CD4-positive, alpha-beta memory T cell (primary cell): ENCODE results near the gene ADGRB3. TPM values are rescaled to one million over a fixed set of nuclear protein-coding genes. Genes with fewer than 3 reads are reported as not detected.

Source experiments
- CTCF ChIA-PET: fragments of 350-600 bp; sonication (Branson Sonifier 250); formaldehyde crosslinking; loops from one replicate; lab custom pipeline; 2021; ENCODE audit warnings: inconsistent platforms; ENCODE audit not compliant: partially characterized antibody; lab: Charles Lee
- POLR2A ChIA-PET: fragments of 350-600 bp; sonication (Branson Sonifier 250); formaldehyde crosslinking; loops from one replicate; lab custom pipeline; 2021; ENCODE audit not compliant: partially characterized antibody; lab: Charles Lee
- DNase-seq, 5 donors: peaks; one replicate each; pipeline versions ENCODE4 v3.0.0 to v3.0.0-alpha.2; 2020 to 2022; ENCODE audit warnings: mixed read lengths in 1 of 5
- H3K27ac ChIP-seq: one replicate; pipeline ENCODE4 v1.7.0; 2013; ENCODE audit warnings: low read depth, low read length
- H3K27me3 ChIP-seq: 2 replicates; pipeline ENCODE4 v1.7.0; 2013; ENCODE audit warnings: mild to moderate bottlenecking, low read length, moderate library complexity; ENCODE audit not compliant: insufficient read depth
- H3K36me3 ChIP-seq: 2 replicates; pipeline ENCODE4 v1.7.0; 2013; ENCODE audit warnings: mild to moderate bottlenecking, low read length, moderate library complexity; ENCODE audit not compliant: insufficient read depth
- H3K4me1 ChIP-seq: 2 replicates; pipeline ENCODE4 v1.7.0; 2013; ENCODE audit warnings: mild to moderate bottlenecking, low read length, moderate library complexity; ENCODE audit not compliant: insufficient read depth
- H3K4me3 ChIP-seq, 2 donors: one replicate each; pipeline ENCODE4 v1.7.0; 2013; ENCODE audit warnings: low read length in 2 of 2, mild to moderate bottlenecking in 1 of 2
- H3K9me3 ChIP-seq, 2 donors: one replicate each; pipeline ENCODE4 v1.7.0; 2013; ENCODE audit warnings: low read length in 2 of 2, control low read depth in 1 of 2; ENCODE audit not compliant: control insufficient read depth in 1 of 2
- H3K27ac Mint-ChIP-seq, 7 donors: one replicate each; pipeline ENCODE4 v1.8.0; 2020 to 2021; ENCODE audit warnings: mixed read lengths in 7 of 7, mild to moderate bottlenecking in 6 of 7, inconsistent platforms in 3 of 7, moderate library complexity in 3 of 7
- H3K27me3 Mint-ChIP-seq, 2 donors: one replicate each; pipeline ENCODE4 v1.8.0; 2020 to 2021; ENCODE audit warnings: mixed read lengths in 2 of 2
- H3K36me3 Mint-ChIP-seq, 2 donors: one replicate each; pipeline ENCODE4 v1.8.0; 2020 to 2021; ENCODE audit warnings: mixed read lengths in 2 of 2, inconsistent platforms in 1 of 2, mild to moderate bottlenecking in 1 of 2
- H3K4me1 Mint-ChIP-seq, 4 donors: one replicate each; pipeline ENCODE4 v1.8.0; 2020 to 2021; ENCODE audit warnings: mixed read lengths in 4 of 4, mild to moderate bottlenecking in 1 of 4
- H3K4me3 Mint-ChIP-seq, 8 donors: one replicate each; pipeline ENCODE4 v1.8.0; 2020 to 2021; ENCODE audit warnings: mixed read lengths in 8 of 8, mild to moderate bottlenecking in 7 of 8, moderate library complexity in 6 of 8, inconsistent platforms in 3 of 8
- H3K9me3 Mint-ChIP-seq, 8 donors: one replicate each; pipeline ENCODE4 v1.8.0; 2020 to 2021; ENCODE audit warnings: mixed read lengths in 8 of 8, mild to moderate bottlenecking in 5 of 8, inconsistent platforms in 3 of 8, moderate library complexity in 1 of 8
- intact Hi-C: fragments of 100-400 bp; cut with micrococcal nuclease; formaldehyde crosslinking; loops from one replicate; pipeline ENCODE4 v1.15.1; 2023
- polyA plus RNA-seq, 2 donors: library from polyadenylated mRNA; unstranded; fragments of 300-500 nt; fragmentation: Illumina TruSeq; gene quantifications; one replicate each; pipeline ENCODE4 v1.2.3, GENCODE V29; 2021
- total RNA-seq, 2 experiments: library from RNA; stranded (reverse); gene quantifications; one replicate each; pipeline ENCODE4 v1.2.3, GENCODE V29; 2021

ADGRB3 gene
- total and polyA plus RNA-seq, 4 experiments from 2014 or later = not detected

DNA sequence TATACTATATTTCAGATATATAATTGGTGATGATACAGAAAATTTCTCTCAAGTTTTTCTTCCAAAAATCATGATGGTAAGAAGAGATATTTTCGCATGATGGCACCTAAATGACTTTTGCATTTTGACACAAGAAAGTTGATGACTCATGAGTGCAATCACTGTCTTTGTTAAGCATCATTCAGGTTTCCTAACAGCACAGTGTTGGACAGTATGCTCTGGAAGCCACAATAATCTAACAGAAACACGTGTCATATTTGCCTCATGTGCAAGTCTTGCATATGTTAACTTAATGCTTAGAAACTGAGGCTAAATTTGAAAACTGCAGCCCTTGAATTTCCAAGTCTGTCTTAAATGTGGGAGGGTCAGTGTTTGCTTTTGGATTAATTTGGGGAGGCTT, 628.2 kb downstream of the ADGRB3 start:
- no peaks in the 10 kb centered on the region for H3K27me3 ChIP-seq
- intact Hi-C loops = no loop called here
- H3K4me3 Mint-ChIP-seq = no peak overlapping the region
- H3K27ac ChIP-seq = no peak overlapping the region
- H3K36me3 ChIP-seq = no peaks in the 10 kb centered on the region
- ChIA-PET POLR2A (no interaction called here), CTCF (no interaction called here)
- no peak overlapping the region for H3K4me3 ChIP-seq
- no peaks in the 10 kb centered on the region for H3K27me3 Mint-ChIP-seq
- no peaks in the 10 kb centered on the region for H3K9me3 ChIP-seq
- no peaks in the 10 kb centered on the region for H3K4me1 ChIP-seq
- H3K36me3 Mint-ChIP-seq = no peaks in the 10 kb centered on the region
- no peak for DNase-seq
- H3K4me1 Mint-ChIP-seq = no peaks in the 10 kb centered on the region
- peaks cover 0 to 6% (median 0%) of the 10 kb centered on the region in 8 donors for H3K9me3 Mint-ChIP-seq
- H3K27ac Mint-ChIP-seq = no peak overlapping the region

DNA sequence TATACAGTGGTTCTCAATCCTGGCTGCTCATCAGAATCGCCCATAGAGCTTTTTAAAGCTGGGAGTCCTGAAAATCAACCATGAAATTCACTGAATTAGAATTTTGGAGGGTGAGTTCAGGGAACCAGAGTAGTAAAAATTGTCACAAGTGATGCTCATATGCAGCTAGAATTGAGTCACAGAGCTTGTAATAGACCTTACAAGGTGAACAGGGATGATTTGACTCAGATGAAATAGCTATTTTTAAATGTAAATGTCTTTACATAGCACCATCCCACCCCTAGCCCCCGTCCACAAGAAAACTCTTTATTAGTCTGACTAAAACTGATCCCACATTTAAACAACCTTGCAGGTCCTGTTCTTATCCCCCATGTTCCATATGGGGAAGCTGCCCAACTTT, 630.0 kb downstream of the ADGRB3 start:
- Mint-ChIP-seq H3K36me3 (no peaks in the 10 kb centered on the region), H3K9me3 (no peaks in the 10 kb centered on the region), H3K4me1 (no peaks in the 10 kb centered on the region), H3K4me3 (no peak overlapping the region), H3K27ac (no peak overlapping the region), H3K27me3 (no peaks in the 10 kb centered on the region)
- intact Hi-C loops = no loop called here
- no peak overlapping the region for H3K27ac ChIP-seq
- H3K4me1 ChIP-seq = no peaks in the 10 kb centered on the region
- no peaks in the 10 kb centered on the region for H3K27me3 ChIP-seq
- DNase-seq = no peak
- H3K9me3 ChIP-seq = no peaks in the 10 kb centered on the region
- CTCF ChIA-PET = no interaction called here
- POLR2A ChIA-PET = no interaction called here
- no peak overlapping the region for H3K4me3 ChIP-seq
- H3K36me3 ChIP-seq = no peaks in the 10 kb centered on the region

DNA sequence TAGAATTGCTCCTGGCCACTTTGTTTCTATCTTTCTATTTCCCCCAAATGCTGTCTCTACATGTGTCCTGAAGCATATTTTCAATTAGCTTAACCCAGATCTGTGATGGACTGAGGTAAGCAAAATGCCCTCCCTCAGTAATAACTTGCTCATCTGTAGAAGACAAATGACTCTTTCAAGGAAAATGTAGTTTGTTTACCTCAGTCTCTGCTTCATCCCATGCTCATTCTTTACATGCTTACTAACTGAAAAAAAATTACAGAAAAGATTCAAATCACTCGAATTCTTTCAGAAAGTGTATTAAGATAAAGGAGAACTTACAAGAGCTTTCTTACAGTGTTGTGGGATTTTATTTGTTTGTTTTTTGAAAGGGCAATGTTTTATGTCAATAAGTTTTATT, 630.6 kb downstream of the ADGRB3 start:
- ChIA-PET CTCF (no interaction called here), POLR2A (no interaction called here)
- no peaks in the 10 kb centered on the region for H3K27me3 Mint-ChIP-seq
- Histone ChIP-seq H3K4me1 (no peaks in the 10 kb centered on the region), H3K27me3 (no peaks in the 10 kb centered on the region), H3K4me3 (no peak overlapping the region), H3K27ac (no peak overlapping the region), H3K36me3 (no peaks in the 10 kb centered on the region), H3K9me3 (no peaks in the 10 kb centered on the region)
- no peak overlapping the region for H3K27ac Mint-ChIP-seq
- no peak overlapping the region for H3K4me3 Mint-ChIP-seq
- no peaks in the 10 kb centered on the region for H3K9me3 Mint-ChIP-seq
- no peaks in the 10 kb centered on the region for H3K4me1 Mint-ChIP-seq
- intact Hi-C loops = no loop called here
- H3K36me3 Mint-ChIP-seq = no peaks in the 10 kb centered on the region
- no peak for DNase-seq

DNA sequence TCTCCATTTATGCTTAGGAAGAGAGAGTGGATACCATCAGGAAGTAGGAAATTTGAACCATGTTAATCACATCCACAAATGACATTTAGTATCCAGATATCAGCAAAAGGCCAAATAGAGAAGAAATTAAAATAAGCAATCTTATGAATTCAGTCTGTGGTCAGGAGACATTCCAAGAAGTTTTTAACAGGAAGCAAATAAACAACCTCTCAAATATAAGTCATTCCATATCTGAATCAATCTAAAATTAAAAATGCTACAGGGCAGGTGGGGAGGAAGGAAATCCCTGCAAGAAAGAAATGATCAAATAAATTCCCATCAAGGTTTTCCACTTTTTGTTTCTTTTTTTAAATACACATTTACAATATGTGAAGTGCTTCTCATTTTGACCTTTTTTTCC, 641.1 kb downstream of the ADGRB3 start:
- ChIA-PET POLR2A (no interaction called here), CTCF (no interaction called here)
- no peaks in the 10 kb centered on the region for H3K27me3 ChIP-seq
- no peak for DNase-seq
- H3K4me3 Mint-ChIP-seq = no peak overlapping the region
- no peaks in the 10 kb centered on the region for H3K4me1 ChIP-seq
- intact Hi-C loops = no loop called here
- no peaks in the 10 kb centered on the region for H3K36me3 ChIP-seq
- H3K36me3 Mint-ChIP-seq = no peaks in the 10 kb centered on the region
- H3K27ac ChIP-seq = no peak overlapping the region
- H3K27ac Mint-ChIP-seq = no peak overlapping the region
- H3K9me3 Mint-ChIP-seq = peaks cover 0 to 6% (median 1%) of the 10 kb centered on the region in 8 donors
- no peaks in the 10 kb centered on the region for H3K9me3 ChIP-seq
- H3K27me3 Mint-ChIP-seq = no peaks in the 10 kb centered on the region
- no peaks in the 10 kb centered on the region for H3K4me1 Mint-ChIP-seq
- no peak overlapping the region for H3K4me3 ChIP-seq

DNA sequence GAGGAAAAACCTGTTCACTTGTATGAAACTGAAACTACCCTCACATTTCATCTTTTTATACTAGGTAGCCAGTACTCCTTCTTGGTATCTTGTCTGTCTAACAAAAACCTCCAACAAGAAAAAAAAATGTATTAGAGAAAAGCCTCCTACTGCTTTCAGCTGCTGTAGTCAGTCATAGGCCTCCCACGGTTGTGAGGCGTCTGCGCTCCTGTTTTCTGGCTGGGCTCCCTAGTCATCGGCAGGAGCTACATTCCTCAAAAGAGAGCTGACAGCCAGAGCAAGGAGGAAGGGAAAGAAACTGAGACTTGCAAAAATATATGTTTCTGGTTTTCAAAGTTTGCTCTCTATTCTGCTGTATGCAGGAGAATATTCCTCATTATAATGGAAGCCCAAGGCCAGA, 644.7 kb downstream of the ADGRB3 start:
- ChIA-PET POLR2A (no interaction called here), CTCF (no interaction called here)
- Histone ChIP-seq H3K27me3 (no peaks in the 10 kb centered on the region), H3K4me1 (no peaks in the 10 kb centered on the region), H3K27ac (no peak overlapping the region), H3K4me3 (no peak overlapping the region), H3K36me3 (no peaks in the 10 kb centered on the region), H3K9me3 (no peaks in the 10 kb centered on the region)
- Mint-ChIP-seq H3K27ac (no peak overlapping the region), H3K27me3 (no peaks in the 10 kb centered on the region), H3K4me1 (no peaks in the 10 kb centered on the region), H3K4me3 (no peak overlapping the region), H3K36me3 (no peaks in the 10 kb centered on the region), H3K9me3 (peaks cover 0 to 6% (median 0%) of the 10 kb centered on the region in 8 donors)
- DNase-seq = no peak
- intact Hi-C loops = no loop called here

DNA sequence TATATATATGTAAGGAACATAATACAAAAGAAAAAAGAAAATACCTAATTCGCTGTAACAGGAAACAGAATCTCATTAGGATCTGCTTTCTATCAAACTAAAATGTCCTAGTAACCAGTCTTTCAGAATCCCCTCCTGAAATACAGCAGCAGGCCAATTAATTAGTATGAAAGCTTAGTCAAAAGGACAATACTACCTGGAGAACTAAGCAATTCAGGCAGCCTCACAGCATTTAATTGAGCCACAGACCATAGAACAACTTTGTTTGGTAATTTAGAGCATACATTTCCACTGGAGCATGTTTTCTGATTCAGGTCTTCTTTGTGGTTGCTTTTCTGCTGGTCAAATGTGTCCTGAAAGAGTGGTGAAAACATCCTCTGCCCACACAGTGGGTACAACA, 645.8 kb downstream of the ADGRB3 start:
- POLR2A ChIA-PET = no interaction called here
- no peaks in the 10 kb centered on the region for H3K4me1 Mint-ChIP-seq
- no peaks in the 10 kb centered on the region for H3K4me1 ChIP-seq
- H3K36me3 Mint-ChIP-seq = no peaks in the 10 kb centered on the region
- no peak overlapping the region for H3K4me3 ChIP-seq
- no peak overlapping the region for H3K27ac ChIP-seq
- no peaks in the 10 kb centered on the region for H3K36me3 ChIP-seq
- intact Hi-C loops = no loop called here
- H3K9me3 ChIP-seq = no peaks in the 10 kb centered on the region
- no peak overlapping the region for H3K27ac Mint-ChIP-seq
- no peak overlapping the region for H3K4me3 Mint-ChIP-seq
- H3K27me3 ChIP-seq = no peaks in the 10 kb centered on the region
- CTCF ChIA-PET = no interaction called here
- H3K27me3 Mint-ChIP-seq = no peaks in the 10 kb centered on the region
- peaks cover 0 to 6% (median 0%) of the 10 kb centered on the region in 8 donors for H3K9me3 Mint-ChIP-seq
- DNase-seq = no peak

DNA sequence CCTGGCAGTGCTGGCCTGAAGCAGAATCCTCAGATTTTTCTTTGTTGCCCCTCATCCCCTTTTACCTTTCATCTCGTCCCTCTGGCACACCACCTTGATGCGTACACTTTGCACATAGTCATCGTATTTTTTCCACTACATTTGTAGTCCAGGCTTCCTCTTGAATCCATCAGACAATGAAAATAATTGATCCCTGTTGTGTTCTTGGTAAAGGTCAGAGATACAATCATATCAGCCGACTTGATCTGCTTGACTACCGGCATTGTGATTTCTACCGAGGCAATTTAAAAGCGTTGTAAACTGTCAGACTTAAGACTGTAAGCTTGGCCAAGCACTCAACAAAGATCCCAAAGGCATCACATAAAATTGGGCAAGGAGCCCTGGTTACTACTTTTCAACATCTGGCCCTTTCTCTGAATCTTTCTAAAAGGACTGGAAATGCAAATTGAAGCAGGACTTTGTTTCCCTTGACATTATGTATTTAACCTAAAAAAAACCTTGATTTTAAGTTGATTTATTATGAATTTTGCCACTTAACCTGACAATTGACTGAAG, 649.2 kb downstream of the ADGRB3 start:
- H3K4me3 ChIP-seq = no peak overlapping the region
- Mint-ChIP-seq H3K4me1 (no peaks in the 10 kb centered on the region), H3K36me3 (no peaks in the 10 kb centered on the region), H3K4me3 (no peak overlapping the region), H3K27ac (no peak overlapping the region), H3K9me3 (peaks cover 0 to 3% (median 0%) of the 10 kb centered on the region in 8 donors), H3K27me3 (no peaks in the 10 kb centered on the region)
- H3K27ac ChIP-seq = no peak overlapping the region
- intact Hi-C loops = no loop called here
- no peaks in the 10 kb centered on the region for H3K36me3 ChIP-seq
- no peaks in the 10 kb centered on the region for H3K27me3 ChIP-seq
- CTCF ChIA-PET = no interaction called here
- no peaks in the 10 kb centered on the region for H3K9me3 ChIP-seq
- POLR2A ChIA-PET = no interaction called here
- no peak for DNase-seq
- H3K4me1 ChIP-seq = no peaks in the 10 kb centered on the region

DNA sequence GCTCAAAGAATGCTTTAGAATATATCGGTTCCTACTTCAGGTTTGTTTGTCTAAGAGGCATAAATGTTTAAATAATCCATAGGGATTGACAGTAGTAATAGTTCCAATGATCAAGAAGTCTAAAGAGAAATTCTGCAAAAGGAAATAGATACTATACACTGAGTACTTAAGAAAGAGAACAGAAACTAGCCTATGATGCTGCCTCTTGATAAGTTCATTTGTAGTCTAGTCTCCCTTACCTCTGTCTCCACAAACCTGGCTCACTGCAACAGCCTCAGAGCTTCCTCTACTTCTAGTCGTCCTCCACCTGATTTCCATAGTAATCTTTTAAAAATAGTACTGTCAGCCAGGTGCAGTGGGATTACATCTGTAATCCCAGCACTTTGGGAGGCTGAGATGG, 650.0 kb downstream of the ADGRB3 start:
- no peaks in the 10 kb centered on the region for H3K4me1 ChIP-seq
- no peaks in the 10 kb centered on the region for H3K36me3 ChIP-seq
- CTCF ChIA-PET = no interaction called here
- POLR2A ChIA-PET = no interaction called here
- intact Hi-C loops = no loop called here
- no peaks in the 10 kb centered on the region for H3K27me3 ChIP-seq
- Mint-ChIP-seq H3K36me3 (no peaks in the 10 kb centered on the region), H3K9me3 (peaks cover 0 to 4% (median 2%) of the 10 kb centered on the region in 8 donors), H3K4me3 (no peak overlapping the region), H3K27me3 (no peaks in the 10 kb centered on the region), H3K4me1 (no peaks in the 10 kb centered on the region), H3K27ac (no peak overlapping the region)
- no peak overlapping the region for H3K4me3 ChIP-seq
- H3K27ac ChIP-seq = no peak overlapping the region
- no peaks in the 10 kb centered on the region for H3K9me3 ChIP-seq
- no peak for DNase-seq
